GM21619 (cell line): ENCODE measurements around the gene KIF14.
"Not testable (repeated sequence)": the region's sequence is repeated elsewhere in the genome, so short reads cannot be mapped to it uniquely, and the experiment has no call there.

Source experiments
- ATAC-seq: cut with Tn5 transposase; IDR thresholded peaks from one replicate; pipeline ENCODE4 v1.9.1; 2021; ENCODE audit not compliant: unreplicated experiment

KIF14 gene

GRCh38 chr1:200636681-200637080, 16.1 kb upstream of the KIF14 start:
- no peak for ATAC-seq

- ATAC-seq, result peak; percentile 49
Measured at GRCh38 chr1:200634261-200635122, 13.9 kb upstream of the KIF14 start.

- ATAC-seq, result no peak
Measured at GRCh38 chr1:200631375-200631774, 10.8 kb upstream of the KIF14 start.

- not testable (repeated sequence) for ATAC-seq
Measured at GRCh38 chr1:200630515-200630899, 10.0 kb upstream of the KIF14 start.

- no peak for ATAC-seq
Measured at GRCh38 chr1:200629876-200630514, 9.4 kb upstream of the KIF14 start.

GRCh38 chr1:200628223-200628881, 7.8 kb upstream of the KIF14 start:
- peak; percentile 64 for ATAC-seq

- no peak for ATAC-seq
Measured at GRCh38 chr1:200627575-200628222, 7.1 kb upstream of the KIF14 start.

GRCh38 chr1:200626853-200627534, 6.4 kb upstream of the KIF14 start:
- ATAC-seq, result no peak

- peak; percentile 22 for ATAC-seq
Measured at GRCh38 chr1:200625381-200625824, 4.9 kb upstream of the KIF14 start.

GRCh38 chr1:200624679-200625335, 4.3 kb upstream of the KIF14 start:
- no peak for ATAC-seq

GRCh38 chr1:200619894-200620272, 668 bp downstream of the KIF14 start:
- no peak for ATAC-seq

GRCh38 chr1:200610846-200611245, 9.7 kb downstream of the KIF14 start:
- no peak for ATAC-seq

GRCh38 chr1:200602632-200603031, 17.9 kb downstream of the KIF14 start:
- ATAC-seq, result no peak

GRCh38 chr1:200590001-200590400, 30.6 kb downstream of the KIF14 start:
- no peak for ATAC-seq

GRCh38 chr1:200588698-200589097, 31.9 kb downstream of the KIF14 start:
- peak; percentile 75 for ATAC-seq

- ATAC-seq, result no peak
Measured at GRCh38 chr1:200564319-200564718, 56.2 kb downstream of the KIF14 start.

- peak; percentile 27 for ATAC-seq
Measured at GRCh38 chr1:200561856-200562214, 58.7 kb downstream of the KIF14 start.

GRCh38 chr1:200558866-200559459, 61.6 kb downstream of the KIF14 start:
- peak; percentile 41 for ATAC-seq

- ATAC-seq, result no peak
Measured at GRCh38 chr1:200556002-200556401, 64.5 kb downstream of the KIF14 start.

- not testable (repeated sequence) for ATAC-seq
Measured at GRCh38 chr1:200552737-200553136, 67.8 kb downstream of the KIF14 start.
